NCI-H460 (cell line): ENCODE results near the gene PTGER2. TPM values are rescaled to one million over a fixed set of nuclear protein-coding genes. Genes with fewer than 3 reads are reported as not detected.
A peak's percentile ranks its signal among the peaks of the same experiment; 100 is the strongest.

ENCODE experiments used
- DNase-seq: peaks from one replicate; pipeline ENCODE4 v3.0.0-alpha.2; 2016; ENCODE audit warnings: low read depth; ENCODE audit errors: extremely low read depth
- total RNA-seq: library from RNA; depleted of rRNA; stranded (reverse); fragments of >200 nt; shearing (Covaris generic); gene quantifications from 2 replicates; pipeline ENCODE4 v1.2.3, GENCODE V29; 2014

PTGER2 gene
- total RNA-seq, 1 experiment from 2014 or later: 0.42 TPM

DNA sequence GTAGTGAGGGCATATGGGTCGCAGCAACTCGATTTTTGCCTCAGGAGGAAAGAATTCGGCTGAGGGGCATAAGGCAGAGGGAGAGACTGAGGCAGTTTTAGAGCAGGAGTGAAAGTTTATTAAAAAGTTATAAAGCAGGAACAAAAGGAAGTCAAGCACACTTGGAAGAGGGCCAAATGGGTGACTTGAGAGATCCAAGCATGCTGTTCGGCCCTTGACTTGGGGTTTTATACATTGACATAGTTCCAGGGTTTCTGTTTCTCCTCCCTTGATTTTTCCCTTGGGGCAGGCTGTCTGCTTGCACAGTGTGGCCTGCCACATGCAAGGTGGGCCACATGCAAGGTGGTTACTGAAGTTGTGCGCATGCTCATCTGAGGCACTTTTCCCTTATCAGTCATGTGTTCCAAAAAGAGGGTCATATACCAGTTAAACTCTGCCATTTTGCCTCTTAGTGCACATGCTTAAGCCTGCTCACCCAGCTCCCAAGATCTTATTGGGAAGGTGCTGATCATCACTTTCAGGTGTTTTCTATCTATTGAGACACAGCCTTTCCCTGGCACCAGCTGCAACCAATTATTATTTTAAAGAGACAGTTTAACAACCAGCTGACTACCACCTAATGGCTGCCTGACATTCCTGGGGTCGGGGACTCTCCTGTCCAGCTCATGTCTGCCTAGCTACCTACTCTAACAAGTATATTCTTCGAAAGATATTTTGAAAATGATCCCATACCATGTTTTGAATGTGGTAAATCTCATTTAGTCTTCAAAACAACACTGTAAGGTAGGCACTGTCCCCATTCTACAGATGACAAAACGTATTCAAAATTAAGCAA is 19.9 kb downstream of the PTGER2 start:
- DNase-seq: no peak

DNA sequence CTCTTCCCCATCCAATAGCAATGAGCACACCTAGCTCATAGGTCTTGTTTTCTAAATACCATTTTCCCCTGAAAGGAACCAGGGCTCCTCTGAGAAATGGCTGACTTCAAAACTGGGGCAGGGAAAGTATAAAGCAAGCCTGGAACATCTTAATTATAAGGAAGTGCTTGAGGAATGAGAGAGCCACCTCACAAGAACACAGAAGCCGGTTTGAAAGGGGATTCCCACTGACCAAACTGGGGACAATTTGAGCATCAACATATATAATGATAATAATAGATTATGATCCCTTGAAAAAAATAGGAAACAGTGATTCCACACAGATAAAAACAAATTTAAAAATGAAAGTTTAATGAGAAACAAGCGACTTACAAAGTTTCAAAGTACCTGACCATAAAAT is 22.1 kb downstream of the PTGER2 start:
- no peak for DNase-seq

DNA sequence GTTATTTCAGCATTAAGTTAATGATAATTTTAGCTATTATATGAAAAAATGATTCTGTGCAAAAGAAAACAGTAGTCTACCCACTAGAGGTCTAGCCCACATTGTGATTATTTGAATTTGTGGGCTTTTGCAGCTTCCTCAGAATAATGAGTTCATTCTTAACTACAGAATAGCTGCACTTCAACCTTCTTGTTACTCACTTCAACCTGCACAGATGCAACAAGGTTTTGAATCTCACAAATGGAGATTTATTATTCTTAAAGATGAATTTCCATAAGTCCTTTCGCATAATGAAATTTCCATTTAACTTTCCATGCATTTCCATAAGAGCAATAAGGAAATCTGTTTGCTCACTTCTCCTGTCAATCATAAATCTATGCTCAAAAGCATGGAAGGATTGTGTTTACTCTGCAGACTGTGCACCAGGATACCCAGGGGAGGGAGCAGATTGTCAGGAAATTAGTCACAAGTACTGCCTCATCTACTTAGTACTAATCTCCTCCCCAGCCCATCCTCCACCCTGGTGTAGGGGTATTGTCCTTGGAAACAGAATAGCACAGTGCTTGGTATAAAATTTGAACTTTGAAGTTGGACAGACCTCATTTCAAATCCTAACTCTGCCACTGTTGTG is 24.1 kb downstream of the PTGER2 start:
- peak; percentile 63 for DNase-seq

DNA sequence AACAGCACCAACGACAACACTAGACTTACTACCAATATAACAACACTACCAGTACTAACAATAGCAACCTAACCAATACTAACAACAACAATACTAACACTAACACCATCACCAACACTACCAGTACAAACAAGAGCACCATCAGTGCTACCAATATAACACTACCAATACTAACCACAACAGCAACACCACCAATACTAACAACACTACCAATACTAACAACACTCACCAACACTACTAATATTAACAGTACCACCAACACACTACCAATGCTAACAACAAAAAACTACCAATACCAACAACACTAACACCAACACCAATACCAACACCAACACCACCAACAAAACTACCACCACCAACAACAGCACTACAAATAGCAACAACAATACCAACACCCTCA is 25.1 kb downstream of the PTGER2 start:
- no peak for DNase-seq

DNA sequence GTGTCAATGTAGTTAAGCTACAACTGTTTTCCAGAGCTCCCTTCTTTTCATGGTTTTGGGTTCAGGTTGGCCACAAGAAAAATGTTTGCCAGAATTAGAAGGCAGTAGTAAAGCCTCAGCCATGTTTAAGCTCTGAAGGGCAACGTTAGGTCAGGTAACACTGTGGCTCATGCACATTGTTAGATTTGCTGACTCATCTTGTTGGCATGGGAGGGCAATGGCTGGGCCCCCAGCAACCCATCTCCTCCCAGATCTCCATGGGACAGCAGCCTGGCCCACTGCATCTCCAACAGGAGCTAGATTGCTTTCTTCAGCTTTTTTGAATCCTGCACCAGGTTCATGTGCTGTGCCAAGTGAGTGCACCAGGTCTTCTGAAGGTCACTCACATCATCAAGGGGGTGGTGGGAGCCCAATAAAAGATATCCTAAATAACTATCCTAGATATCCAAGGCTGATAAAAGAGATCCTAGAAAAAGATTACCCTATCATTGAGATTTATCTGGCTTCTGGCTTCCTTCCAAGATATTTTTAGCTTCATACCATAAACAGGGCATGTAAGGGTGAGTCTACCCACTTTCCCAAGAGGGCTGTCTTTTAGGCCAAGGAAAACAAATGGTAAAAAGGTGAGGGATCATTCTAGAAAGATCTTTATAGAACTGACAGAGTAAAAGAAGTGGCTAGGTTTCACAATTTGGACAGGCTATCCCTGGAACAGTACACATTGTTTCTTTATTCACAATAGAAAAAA is 28.9 kb downstream of the PTGER2 start:
- DNase-seq: no peak

DNA sequence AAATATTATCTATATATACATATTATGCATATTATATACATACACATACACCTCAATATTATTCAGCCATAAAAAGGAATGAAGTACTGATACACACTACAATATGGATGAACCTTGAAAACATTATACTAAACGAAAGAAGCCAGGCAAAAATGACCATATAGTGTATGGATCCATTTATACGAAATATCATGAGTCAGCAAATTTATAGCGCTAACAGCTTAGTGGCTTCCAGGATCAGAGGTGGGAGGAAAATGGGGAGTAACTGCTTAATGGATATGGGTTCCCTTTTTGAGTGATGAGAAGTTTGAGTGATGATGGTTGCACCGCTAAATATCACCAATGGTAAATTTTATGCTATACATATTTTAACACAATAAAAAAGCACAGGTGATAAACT is 32.7 kb downstream of the PTGER2 start:
- DNase-seq: no peak

DNA sequence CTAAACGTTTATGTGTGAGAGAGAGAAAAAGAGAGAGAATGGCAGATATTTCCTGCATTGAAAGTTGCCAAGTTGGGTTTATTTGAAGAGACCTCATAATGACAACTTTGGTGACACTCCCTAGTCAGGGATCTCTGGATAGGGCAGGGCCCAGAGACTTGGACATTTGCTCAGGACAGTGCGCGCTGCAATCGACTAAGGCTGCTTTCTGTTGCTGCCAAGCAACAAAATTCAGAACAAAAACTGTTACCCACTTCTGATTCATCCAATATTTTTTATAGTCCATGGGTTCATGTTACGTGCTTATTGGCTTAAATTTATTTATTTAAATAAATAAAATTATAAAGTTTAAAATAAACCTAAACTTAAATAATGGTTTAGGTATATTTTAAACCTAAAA is 34.2 kb downstream of the PTGER2 start:
- no peak for DNase-seq

DNA sequence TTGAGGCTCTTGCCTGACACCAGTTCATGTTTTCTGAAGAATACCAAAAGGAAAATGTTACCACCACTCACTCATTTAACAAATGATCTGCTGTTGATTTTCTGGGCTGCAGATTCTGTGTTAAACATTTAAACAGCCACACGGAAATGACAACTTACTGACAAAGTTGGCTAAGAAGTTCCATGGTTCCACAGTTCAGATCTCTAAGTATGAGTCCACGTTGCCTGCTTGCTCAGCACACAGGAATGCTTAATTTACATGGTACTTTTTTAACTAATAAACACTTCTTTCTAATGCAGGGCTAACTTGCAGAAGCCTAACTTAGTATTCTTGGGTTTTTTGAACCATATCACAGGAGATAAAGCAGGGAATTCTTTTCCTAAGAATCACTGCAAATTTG is 34.7 kb downstream of the PTGER2 start:
- peak; percentile 27 for DNase-seq

DNA sequence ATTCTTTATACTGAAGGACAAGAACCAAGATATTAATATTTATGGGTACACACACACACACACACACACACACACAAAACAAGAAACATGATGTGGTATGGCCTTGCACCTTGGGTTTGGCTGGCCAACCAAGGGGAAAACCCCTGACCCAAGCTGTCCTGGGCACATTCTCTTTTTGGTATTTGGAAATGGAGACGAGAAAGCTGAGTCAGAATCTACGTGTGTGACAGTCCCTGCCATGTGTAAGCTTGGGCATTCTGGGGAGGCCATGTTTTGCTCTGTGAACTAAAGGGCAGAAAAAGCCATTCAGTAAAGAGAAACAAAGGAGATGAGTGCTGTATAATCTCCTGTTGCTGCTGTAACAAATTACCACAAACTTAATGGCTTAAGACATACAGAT is 35.6 kb downstream of the PTGER2 start:
- DNase-seq: no peak

DNA sequence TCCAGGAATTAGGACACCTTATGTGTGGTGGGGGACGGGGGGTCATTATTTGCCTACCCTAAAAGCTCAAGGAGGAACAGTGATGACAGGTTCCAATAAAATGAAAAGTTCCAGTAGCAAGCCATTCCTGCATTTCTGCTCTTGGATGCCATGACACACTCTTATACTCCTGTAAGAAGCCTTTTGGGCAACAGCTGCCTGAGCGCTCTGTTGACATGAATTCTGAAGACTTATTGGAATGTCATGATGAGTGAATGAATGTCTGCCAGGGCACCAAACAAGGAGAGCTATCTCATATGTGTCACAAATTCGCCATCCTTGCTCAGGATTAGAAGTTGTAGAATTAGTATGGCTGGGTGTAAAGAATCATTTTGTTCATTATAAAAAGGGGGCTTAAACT is 36.3 kb downstream of the PTGER2 start:
- DNase-seq: no peak

DNA sequence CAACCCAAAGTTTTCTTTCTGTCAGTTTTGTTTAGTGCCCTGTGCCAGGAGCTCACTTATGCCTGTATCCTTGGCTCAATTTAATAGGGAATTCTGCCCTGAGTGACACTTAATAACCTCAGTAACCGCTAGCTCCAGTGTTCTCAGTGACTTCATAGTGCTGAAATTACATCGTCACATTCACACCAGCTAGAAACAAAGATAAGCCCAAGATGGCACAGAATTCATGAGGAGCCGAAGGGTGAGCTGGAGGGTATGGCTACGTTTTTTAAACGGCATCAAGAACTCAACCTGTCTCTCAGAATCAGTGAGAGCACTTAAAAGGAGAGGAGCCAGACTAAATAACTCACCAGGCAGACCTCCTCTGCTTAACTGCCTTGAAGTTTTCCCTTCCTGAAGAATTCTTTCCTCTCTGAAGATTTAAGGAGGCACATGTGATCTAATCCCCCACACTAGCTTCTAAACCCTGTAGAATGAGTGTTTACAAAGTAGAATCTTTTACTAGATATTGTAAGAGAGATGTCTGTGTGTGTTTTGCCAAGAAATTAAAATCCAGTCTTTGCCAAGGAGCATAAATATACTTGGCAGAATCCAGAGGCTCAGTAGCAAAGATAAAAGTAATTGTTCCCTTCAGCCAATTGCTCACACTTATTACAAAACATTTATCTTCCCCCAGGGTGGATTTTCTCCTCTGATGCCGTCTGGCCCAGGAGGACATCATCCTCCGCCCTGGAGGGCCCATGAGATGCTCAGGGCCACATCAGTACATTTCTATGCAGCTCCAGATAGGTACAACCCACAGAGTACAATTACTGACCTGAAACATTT is 37.3 kb downstream of the PTGER2 start:
- DNase-seq: no peak

DNA sequence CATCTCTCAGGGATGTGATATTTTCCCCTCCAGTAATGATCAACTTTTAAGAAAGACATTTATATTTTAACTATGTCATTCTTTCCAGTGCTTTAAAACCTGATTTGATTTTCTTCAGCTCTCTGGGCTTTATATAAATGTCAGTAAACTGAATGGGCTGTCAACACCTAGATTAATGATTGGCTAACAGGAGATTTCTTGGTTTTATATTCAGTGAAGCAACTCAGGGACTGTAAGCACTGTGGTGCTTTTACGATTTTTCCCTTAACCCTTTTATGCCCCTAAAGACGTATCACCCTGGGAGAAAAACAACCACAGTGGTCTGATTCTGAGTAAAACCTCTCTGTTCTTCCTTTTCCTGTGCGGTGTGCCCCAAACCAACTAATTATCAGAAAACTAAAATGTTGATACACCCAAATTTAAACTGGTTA is 38.0 kb downstream of the PTGER2 start:
- DNase-seq: no peak

DNA sequence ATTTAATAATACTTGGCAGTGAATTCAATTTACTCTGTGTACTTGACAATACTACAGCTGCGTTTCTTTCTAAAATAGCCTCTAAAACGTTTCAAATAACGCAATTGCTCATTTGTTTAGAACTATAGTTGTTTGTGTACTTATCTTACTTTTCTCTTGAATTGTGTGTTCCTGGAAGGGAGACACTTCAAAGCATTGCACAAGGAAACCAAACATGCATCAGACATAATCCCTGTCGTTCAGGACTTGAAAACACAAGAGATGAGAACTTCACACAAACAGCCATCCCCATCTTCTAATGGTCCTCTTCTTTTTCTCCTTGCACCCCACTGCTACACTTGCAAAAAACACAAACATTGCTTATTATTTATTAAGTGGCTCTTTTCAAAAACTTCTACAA is 38.5 kb downstream of the PTGER2 start:
- DNase-seq: no peak

DNA sequence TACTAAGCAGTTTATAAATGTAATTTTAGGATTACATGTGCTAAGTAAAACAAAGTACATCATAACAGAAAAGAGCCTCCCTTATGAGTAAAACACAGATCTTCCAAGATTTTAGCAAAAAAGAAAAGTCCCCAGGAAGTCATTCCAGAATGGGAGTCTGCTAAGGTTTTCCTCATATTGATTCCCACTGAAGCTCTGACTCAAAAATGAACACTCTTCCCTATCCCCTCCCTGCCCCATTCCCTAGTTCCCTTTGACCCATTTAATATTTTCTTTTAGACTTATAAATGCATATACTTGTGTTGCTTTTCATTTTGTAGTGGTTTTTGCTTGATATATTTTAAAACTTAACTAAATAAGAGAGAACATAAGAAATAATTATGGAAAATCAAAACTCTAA is 40.1 kb downstream of the PTGER2 start:
- DNase-seq: no peak

DNA sequence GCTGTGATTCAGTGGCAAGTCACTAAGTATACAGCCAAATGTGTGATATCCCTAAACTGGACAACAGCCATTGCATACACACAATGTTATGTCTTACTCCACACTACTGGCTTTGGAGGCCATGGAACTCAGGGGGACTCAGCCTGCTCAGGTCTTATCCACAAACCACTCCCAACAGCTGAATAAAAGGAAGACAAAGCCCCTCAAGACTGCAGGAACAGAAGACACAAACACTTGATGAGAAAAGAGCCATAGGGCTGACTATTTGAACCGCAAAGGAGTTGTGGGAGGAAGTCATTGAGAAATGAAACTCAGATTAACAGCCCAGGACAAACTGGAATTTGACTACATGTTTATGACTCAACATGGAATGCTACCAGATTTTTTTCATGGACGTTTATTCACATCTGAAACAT is 40.9 kb downstream of the PTGER2 start:
- DNase-seq: peak; percentile 26

DNA sequence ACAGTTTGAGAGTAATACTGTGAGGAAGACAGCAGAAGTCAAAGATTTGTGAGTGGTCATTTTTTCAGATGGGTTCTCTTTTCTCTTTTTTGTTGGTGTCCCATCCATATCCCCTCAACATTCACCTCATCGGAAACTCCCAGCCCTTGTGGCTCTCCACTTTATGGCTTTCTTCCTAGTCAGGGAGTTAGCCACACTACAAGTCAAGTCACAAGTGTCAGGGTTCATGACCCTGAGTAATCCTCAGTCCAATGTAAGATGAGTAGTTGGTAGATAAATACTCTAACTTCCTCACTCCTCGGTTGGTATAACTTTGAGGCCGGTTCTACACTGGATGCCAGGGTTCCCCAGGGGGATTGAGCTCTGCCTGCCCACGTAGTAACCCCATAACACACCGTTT is 41.4 kb downstream of the PTGER2 start:
- DNase-seq: no peak

DNA sequence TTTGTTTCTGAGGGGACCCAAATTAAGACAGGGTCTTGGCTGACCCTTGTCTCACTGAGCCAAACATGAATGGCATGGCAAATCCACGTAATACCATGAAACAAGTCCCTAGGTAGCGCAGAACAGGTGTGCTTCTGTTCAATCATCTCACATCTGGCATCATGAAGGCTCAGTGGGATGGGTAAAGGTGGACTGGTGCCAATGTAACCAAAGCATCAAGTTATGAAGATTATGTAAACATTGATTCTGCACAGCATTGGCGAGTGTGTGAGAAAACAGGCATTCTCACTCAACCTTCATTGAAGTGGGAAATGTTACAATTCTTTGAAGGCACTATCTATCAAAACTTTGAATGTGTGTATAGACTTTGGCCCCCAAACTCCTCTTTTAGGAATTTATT is 41.9 kb downstream of the PTGER2 start:
- peak; percentile 55 for DNase-seq

DNA sequence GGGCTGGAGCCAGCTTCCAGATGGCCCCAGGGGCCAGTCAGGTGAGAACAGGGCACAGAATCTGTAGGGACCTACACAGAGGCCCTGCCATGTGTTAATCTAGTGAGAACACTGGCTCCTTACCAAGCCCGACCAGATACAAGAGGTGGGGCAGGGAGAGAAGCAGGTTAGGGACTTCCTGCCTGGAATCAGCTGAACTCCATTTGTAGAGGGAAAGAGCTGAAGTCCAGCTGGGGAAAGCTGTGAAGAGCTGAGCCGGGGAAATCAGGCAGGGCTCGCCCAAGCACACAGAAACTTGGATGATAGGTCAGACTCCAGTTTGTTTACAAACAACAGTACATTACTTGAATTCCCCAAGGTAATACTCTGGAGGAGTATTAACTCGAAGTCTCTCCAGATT is 46.7 kb downstream of the PTGER2 start:
- no peak for DNase-seq

DNA sequence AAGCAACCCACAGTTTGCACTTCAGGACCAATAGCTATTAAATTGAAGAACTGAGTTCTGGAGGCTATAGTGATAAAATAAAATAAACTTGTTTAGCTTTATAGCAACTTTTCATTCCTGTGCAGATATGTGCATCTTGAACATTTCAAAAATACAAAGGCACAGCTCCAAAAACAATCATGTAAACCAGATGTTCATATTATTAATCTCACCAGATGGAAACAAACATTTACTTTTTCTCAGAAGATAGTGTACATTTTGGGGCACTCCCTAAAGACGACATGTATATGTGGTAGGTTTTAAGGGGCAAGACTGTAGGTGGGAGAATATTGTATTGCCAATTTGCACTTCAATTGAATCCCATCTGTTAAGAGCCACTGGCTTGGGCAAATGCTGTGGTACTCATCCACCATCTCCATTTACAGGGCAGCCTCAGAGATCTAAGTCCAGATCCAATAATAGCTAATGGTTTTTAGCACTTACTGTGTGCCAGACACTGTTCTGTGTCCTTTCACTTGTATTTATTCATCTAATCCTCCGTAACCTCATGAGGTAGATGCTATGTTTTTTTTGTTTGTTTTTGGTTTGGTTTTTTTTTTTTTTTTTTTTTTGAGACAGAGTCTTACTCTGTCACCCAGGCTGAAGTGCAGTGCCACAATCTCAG is 49.1 kb downstream of the PTGER2 start:
- no peak for DNase-seq

DNA sequence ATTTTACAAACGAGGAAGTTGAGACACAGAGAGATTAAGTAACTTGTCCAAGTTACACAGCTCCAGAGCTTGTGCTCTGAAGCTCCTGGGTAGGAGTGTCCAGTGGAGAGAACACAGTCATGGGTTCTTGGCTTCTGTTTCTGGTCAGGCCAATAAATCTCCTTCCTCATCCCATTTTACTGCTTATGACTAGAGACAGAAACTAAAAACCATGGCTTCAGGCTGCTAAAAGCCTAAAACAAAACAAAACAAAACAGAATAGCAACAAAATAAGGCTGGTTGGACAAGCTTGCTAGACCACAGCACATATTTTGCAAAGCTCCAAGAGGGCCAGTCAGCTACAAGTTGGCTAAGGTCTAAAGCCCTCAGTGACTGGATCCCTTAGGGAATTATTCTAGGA is 49.8 kb downstream of the PTGER2 start:
- DNase-seq: no peak
